Fibroblast of pulmonary artery (primary cell): ENCODE results near the gene LGI1.

Experiments used
- DNase-seq: peaks from one replicate; pipeline ENCODE4 v3.0.0-alpha.2; 2010; ENCODE audit warnings: low read depth
- H3K4me3 ChIP-seq: replicated peaks from 2 replicates; pipeline ENCODE4 v1.5.1; 2011; ENCODE audit warnings: low read depth, mild to moderate bottlenecking, control low read depth, low read length, moderate library complexity
- CTCF ChIP-seq: IDR thresholded peaks from 2 replicates; pipeline ENCODE4 v1.5.1; 2011; ENCODE audit warnings: mild to moderate bottlenecking, control low read depth, low read length, inconsistent platforms; ENCODE audit errors: missing control alignments

Gene LGI1

GRCh38 chr10:93753621-93754250, 4.0 kb upstream of the LGI1 start:
- no peak overlapping the region for H3K4me3 ChIP-seq
- TF ChIP-seq CTCF = no peak
- no peak for DNase-seq

GRCh38 chr10:93754761-93755160, 3.0 kb upstream of the LGI1 start:
- TF ChIP-seq CTCF = no peak
- DNase-seq = no peak
- H3K4me3 ChIP-seq = no peak overlapping the region

GRCh38 chr10:93755443-93756116, 2.2 kb upstream of the LGI1 start:
- TF ChIP-seq CTCF = no peak
- H3K4me3 ChIP-seq = no peak overlapping the region
- no peak for DNase-seq

- H3K4me3 ChIP-seq = no peak overlapping the region
- no peak for DNase-seq
- no peak for TF ChIP-seq CTCF
These were observed 1.6 kb upstream of the LGI1 start for GRCh38 chr10:93756118-93756517.

GRCh38 chr10:93757136-93757535, 600 bp upstream of the LGI1 start:
- no peak overlapping the region for H3K4me3 ChIP-seq
- DNase-seq = no peak
- no peak for TF ChIP-seq CTCF

- no peak overlapping the region for H3K4me3 ChIP-seq
- DNase-seq = no peak
- no peak for TF ChIP-seq CTCF
These were observed 761 bp downstream of the LGI1 start for GRCh38 chr10:93758508-93758885.
